ENCODE results near the gene WDR82. TPM values are rescaled to one million over a fixed set of nuclear protein-coding genes. Genes with fewer than 3 reads are reported as not detected.

Gene WDR82
- total and polyA plus RNA-seq, 10 of the 15 experiments (the other 5 are each of a cell fraction or from before 2014, with no cell fraction given) = 10.1 to 82.4 (median 48.7) TPM

- TF ChIP-seq ZNF384 (IDR thresholded peaks at IDR 0.05; ENCODE audit: borderline replicate concordance, low read depth, low read length) (peak; percentile 99), IKZF2 (IDR thresholded peaks at IDR 0.05) (peak; percentile 85 to 89), JUND (IDR thresholded peaks at IDR 0.05; ENCODE audit: low read depth, low read length) (0 out of 2 replicates have a peak, but pooled peaks have one; percentile 22), ZNF687 (IDR thresholded peaks at IDR 0.05) (peak; percentile 77; the same call in 1 of the 2 replicates), BMI1 (IDR thresholded peaks at IDR 0.05; ENCODE audit: borderline replicate concordance) (no peak), SIX5 (IDR thresholded peaks at IDR 0.05; ENCODE audit: low read depth, low read length, severe bottlenecking) (no peak), BRCA1 (IDR thresholded peaks at IDR 0.05; ENCODE audit: low read depth, low read length) (no peak), RB1 (IDR thresholded peaks at IDR 0.05; ENCODE audit: borderline replicate concordance) (no peak), NFIC (IDR thresholded peaks at IDR 0.05; ENCODE audit: low read depth, low read length) (peak; percentile 70; the same call in 1 of the 2 replicates), SRF (IDR thresholded peaks at IDR 0.05; ENCODE audit: low read depth in 2 of 2, low read length in 2 of 2) (0 out of 4 replicates have a peak, but pooled peaks of 1 of the 2 experiments have one; percentile 25), MTA2 (IDR thresholded peaks at IDR 0.05; ENCODE audit: low read depth) (peak; percentile 75; the same call in 1 of the 2 replicates), BACH1 (IDR thresholded peaks at IDR 0.05; ENCODE audit: borderline replicate concordance) (peak; percentile 34; the same call in 1 of the 2 replicates), WRNIP1 (IDR thresholded peaks at IDR 0.05; ENCODE audit: borderline replicate concordance, low read depth, low read length) (no peak), GABPA (IDR thresholded peaks at IDR 0.05; ENCODE audit: low read depth) (no peak), RUNX3 (IDR thresholded peaks at IDR 0.05; ENCODE audit: low read length) (peak; percentile 97), YY1 (IDR thresholded peaks at IDR 0.05; ENCODE audit: low read depth, low read length) (peak; percentile 72; the same call in 1 of the 2 replicates), SMC3 (IDR thresholded peaks at IDR 0.05; ENCODE audit: borderline replicate concordance, low read length) (peak; percentile 26; the same call in 1 of the 2 replicates), CEBPZ (IDR thresholded peaks at IDR 0.05; ENCODE audit: low read depth, low read length) (no peak), JUNB (IDR thresholded peaks at IDR 0.05) (peak; percentile 24; the same call in 1 of the 2 replicates), RAD21 (IDR thresholded peaks at IDR 0.05; ENCODE audit: insufficient read depth, low read depth, low read length) (0 out of 2 replicates have a peak, but pooled peaks have one; percentile 2), GATAD2B (conservative IDR thresholded peaks at IDR 0.05; ENCODE audit: low read depth) (peak; percentile 71; the same call in 1 of the 2 replicates), NBN (IDR thresholded peaks at IDR 0.05) (peak; percentile 94), EGR1 (IDR thresholded peaks at IDR 0.05; ENCODE audit: borderline replicate concordance in 1 of 2, low read depth in 2 of 2, low read length in 2 of 2) (peak in 1 of 2 experiments; percentile 87; a peak in 2 of 3 replicates)
These were observed 24.8 kb downstream of the WDR82 start (continued) for GRCh38 chr3:52253314-52254304.
